ENCODE results near the gene USP22. TPM values are rescaled to one million over a fixed set of nuclear protein-coding genes. Genes with fewer than 3 reads are reported as not detected.
A peak's percentile ranks its signal among the peaks of the same experiment; 100 is the strongest.
"Not testable (repeated sequence)": the region's sequence is repeated elsewhere in the genome, so short reads cannot be mapped to it uniquely, and the experiment has no call there.

USP22 gene
- polyA plus RNA-seq (2013, experiment 1 of 2; ENCODE audit: insufficient read length), result 164 TPM
- polyA plus RNA-seq (2013, experiment 2 of 2; ENCODE audit: insufficient read length), result 166 TPM

DNA sequence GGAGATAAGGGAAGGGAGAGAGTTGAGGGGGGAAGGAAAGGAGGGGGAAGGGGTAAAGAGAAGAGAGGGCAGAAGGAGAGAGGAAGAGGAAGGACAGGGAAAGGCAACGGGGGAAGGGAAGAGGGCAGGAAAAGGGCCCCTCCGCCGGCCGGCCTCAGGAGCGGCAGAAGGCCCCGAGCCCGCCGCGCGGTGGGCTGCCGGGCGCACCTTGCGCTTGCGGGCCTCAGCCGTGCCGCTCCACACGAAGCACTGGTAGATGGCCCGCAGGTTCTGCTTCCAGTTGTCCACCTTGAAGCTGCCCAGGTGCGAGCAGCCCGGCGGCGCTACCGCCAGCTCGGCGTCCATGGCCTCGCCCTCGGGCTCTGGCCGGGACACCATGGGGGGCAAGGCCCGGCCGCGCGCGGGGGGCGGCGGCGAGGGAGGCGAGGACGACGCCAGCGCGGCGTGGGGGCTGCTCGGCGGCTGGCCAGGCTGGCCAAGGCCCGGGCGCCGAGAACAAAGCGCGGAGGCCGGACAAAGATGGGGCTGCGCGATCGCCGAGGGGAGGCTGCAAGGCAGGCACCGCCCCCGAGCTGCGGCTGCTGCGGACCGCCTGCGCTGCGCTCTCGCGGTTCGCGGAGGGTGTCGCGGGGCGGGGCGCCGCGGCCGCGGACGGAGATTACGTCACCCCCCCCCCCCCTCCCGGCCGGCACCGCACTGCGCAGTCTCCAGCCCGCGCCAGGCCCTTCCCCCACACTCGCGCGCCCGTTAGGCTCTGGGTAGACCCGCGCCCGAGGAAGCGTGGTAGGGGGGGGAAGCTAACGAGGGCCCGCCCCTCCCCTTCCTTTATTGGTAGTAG is at the start of gene USP22:
Gene USP22 (minus strand): TSS at position 554 of the 838 bp plus-strand sequence. CDS start 176 bp downstream, at position 378.
- DNase-seq, result no peak

DNA sequence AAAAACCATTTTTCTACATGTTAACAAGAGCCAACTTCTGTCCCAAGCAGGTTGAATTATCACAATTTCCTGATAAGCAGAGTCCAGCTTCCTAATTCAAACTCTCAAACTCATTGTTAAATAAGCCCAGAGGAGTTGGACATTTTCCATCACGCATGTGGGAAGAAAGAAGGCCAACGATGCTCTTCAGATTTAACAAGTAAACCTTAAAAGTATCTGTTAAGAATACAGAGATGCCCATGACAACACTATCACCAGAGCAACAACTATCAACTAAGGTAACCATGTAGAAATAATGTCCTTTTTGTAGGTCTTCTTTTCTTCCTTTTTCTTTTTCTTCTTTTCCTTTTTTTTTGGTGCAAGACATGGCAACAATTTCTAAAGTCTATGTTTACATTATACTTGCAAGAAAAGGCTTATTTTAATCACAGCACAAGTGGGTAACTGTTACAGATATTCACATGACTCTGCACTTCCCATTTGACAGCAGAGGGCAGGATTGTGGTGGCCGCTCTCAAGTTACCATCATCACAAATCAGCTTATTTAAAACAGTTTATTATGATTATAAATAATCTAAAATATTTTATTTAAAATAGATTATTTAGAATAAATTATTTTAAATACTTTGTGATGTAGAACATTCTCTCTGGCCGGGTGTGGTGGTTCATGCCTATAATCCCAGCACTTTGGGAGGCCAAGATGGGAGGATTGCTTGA is 48.2 kb upstream of the USP22 start:
- no peak for DNase-seq

DNA sequence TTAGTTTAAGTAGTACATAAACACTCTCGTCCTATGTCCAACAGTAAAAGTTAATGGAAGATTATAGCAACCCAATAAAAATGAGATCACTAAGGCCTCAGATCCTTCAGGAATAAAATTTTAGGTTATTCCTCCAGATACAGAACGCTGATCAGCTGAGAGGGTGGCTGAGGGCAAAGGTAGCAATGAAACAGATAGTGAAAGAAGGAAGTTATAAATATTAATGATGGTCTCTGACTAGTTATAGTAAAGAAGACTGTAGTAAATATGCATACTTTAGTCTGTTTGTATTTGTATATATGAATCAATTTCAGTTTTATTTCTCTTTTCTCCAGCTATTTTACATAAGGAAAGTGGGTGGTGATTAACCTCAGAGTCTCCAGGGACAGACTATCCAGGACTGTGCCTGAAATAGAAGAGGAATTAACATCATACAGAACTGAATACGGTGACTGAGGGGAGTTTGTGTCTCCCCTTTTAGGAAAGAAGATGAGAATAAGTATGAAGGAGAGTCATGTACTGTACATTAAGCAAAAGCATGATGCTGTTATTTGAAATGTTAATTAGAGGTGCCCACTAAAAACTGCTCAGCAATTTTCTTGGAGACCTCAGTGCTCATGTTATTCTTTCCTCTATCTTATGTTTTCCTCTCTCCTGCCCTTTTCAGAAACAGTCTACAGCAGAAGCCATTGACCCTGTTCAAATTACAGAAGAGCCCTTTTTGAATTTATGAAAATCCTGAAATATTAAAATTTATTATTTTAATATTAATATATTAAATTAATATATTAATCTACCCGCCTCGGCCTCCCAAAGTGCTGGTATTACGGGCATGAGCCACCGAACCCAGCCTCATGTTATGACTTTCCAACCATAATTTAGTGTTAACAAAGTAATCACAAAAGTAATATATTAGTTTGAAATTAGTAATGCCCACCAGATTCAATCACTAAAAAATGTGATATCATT is 47.4 kb upstream of the USP22 start:
- DNase-seq, result no peak

DNA sequence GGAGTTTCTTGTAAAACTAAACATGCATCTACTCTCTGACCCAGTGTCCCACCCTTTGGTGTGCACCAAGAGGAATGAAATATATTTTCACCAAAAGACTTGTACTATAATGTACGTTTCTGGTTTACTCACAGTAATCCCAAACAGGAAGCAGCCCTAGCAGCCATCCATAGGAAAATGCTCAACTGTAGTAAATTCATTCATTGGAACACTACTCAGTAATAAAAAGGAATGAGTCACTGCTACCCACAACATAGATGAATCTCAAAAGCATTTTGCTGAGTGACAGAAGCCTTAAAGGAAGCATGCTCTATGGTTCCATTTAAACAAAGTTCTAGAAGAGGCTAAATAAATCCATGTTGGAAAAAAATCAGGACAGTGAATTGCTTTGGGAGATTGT is 46.3 kb upstream of the USP22 start:
- peak; percentile 22 for DNase-seq

DNA sequence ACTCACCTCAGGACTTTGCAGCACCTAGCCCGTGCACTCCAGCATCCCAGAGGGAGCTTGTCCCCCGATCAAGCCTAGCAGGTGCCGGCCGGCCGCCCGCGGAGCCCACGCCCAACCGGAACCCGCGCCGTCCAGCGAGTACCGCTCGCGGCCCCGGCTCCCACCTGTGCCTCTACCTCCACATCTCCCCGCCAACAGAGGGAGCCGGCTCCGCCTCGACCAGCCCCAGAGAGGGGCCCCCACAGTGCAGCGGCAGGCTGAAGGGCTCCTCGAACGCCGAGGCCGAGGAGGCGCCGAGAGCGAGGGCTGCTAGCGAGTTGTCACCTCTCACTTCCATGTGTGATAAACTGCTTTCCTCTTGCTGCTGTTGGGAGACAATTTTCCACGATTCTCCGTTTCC is 42.9 kb upstream of the USP22 start:
- DNase-seq, result no peak

DNA sequence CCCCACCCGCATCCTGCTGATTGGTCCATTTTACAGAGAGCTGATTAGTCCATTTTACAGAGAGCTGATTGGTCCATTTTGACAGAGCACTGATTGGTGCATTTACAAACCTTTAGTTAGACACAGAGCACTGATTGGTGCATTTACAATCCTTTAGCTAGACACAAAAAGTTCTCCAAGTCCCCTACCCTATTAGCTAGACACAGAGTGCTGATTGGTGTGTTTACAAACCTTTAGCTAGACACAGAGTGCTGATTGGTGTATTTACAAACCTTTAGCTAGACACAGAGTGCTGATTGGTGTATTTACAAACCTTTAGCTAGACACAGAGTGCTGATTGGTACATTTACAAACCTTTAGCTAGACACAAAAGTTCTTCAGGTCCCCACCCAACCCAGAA is 42.5 kb upstream of the USP22 start:
- DNase-seq, result not testable (repeated sequence)

DNA sequence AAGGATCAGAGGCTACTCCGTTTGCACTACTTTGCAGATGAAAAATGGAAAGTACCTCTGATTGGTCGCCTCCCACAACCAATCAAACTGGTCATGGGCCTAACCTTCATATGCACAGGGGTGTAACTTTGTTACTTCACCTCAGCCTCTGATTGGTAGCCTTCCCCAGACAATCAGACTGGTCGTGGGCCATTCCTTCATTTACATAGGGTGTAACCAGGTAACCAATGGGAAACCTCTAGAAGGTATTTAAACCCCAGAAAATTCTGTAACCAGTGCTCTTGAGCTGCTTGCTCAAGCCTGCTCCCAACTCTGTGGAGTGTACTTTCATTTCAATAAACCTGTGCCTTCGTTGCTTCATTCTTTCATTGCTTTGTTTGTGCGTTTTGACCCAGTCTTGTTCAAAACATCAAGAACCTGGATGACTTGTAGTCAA is 39.2 kb upstream of the USP22 start:
- DNase-seq, result no peak

DNA sequence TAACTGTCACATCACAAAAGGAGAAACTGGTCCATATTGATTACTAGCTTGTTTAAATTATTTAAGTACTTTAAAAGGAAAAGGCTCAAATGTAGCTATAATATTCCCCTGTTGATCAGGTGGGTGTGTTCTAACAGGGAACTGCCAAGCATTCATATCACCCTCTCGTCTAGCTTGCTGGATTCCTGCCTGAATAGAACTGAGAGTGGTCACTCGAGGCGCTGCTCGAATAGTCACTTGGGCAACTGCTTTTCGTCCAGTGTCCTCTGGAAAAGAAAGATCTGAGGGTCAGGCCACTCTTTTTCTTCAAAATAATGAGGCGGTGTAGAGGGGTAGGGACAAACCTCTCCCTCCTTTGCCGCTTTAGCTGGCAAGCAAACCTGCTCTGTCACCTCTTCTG is 36.4 kb upstream of the USP22 start:
- DNase-seq, result no peak

DNA sequence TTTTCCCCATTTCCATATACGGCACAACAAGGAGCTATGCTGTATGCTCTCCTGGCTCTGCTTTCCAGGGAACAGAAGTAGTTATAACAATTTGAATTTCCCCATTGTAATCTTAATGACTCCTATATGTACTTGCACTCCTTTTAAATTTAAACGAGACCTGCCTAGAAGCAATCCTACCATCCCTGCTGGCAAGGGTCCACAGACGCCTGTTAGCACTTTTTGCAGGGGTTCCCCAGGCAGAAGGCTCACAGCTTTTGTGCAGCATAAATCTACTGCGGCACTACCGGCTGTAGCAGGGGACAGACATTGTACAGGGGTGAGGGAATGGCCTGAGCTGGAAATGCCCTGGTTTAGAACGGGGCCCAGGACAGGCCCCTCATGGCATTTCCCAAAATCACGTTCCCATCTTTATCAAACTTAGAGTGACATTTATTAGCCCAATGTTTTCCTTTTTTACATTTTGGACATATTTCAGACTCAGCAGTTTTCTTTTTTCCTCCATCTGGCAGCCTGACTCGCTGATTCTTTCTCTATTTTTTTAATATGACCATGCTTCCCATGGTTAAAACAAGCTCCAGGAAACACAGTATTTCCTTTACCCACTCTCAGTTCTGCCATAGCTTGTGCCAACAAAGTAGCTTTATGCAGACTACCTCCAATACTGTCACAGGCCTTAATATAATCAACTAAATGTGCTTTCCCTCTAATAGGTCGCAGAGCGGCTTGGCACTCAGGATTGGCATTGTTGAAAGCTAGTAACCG is 35.4 kb upstream of the USP22 start:
- DNase-seq, result no peak

DNA sequence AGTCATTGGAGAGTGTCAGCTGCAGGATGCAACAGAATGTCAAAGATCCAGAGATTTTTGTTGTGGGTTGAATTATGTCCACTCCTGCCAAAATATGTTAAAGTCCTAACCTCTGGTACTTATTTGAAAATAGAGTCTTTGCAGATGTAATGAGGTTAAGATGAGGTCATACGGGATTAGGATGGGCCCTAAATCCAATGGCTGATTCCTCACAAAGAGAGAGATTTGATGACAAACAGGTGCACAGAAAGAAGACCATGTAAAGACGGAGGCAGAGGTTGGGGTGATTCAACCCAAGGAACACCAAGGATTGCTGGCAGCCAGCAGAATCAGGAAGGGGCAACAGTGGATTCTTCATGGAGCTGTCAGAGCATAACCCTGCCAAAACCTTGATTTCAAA is 34.5 kb upstream of the USP22 start:
- DNase-seq, result no peak

DNA sequence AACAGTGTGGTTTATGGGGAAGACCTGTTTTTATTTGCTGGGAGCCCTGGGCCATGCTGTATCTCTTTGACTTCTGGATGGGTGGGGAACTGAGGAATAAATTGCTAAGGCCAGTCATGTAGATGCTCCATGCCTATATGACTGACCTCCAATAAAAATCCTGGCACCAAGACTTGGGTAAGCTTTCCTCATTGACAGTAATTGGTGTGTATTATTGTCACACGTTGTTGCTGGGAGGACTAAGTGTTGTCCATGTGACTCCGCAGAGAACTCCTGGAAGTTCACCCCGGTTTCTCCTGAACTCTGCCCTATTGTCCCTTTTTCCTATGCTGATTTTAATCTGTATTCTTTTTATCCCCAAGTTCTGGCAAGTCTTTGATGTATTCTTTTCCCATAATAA is 33.4 kb upstream of the USP22 start:
- no peak for DNase-seq

DNA sequence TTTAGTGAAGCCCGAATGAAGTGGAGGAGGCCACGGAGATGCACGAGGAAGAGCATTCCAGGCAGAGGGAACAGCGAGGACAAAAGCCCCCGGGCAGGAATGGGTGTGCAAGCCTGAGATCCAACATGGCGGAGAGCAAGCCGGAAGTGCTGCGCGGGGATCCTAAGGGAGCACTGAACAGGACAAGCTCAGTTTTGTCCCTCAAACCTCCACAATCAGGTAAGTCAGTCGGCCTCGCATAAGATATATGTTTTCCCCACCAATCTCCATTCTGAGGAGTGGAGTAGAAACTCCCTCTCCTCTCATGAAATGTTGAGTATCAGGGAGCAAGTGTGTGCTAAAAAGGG is 32.9 kb upstream of the USP22 start:
- DNase-seq, result no peak

DNA sequence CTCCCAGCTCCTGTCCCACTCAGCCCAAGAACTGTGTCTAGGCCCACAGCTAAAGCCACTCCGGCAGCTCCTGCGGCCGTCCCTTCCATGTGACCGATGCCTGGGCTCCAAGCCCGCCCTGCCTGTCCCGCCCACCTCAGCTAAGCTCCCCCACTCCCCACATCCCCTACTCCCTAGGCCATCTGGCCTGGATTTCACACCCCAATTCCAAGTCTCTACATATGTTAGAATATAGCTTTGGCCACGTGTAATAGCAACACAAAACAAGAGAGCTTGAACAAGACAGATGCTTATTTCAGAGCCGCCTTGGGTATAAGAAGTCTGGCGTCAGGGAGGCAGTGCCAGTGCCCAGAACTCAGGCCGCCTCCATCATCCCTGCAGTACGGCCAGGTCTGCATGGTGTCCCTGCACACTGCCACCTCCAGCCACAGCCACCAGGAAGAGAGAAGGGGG is 30.0 kb upstream of the USP22 start:
- DNase-seq, result no peak

DNA sequence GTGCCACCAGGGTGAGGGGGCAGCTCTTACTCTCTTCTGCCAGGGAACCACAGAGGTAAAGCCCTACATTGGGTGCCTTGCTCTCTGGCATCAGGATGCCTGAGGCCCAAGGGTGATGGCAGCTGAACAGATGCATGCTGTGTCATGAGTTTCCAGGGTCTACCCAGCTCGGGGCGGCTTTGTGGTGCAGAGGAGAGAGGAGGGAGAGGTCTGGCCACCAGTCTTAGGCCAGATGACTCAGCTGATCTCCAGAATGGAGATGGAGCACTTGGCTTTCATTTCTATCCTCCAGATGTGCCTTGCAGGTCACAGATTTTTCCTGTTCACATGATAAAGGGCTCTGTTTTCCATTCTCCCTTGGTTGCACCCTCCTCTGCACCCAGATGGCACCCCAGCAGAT is 23.6 kb upstream of the USP22 start:
- DNase-seq, result no peak

DNA sequence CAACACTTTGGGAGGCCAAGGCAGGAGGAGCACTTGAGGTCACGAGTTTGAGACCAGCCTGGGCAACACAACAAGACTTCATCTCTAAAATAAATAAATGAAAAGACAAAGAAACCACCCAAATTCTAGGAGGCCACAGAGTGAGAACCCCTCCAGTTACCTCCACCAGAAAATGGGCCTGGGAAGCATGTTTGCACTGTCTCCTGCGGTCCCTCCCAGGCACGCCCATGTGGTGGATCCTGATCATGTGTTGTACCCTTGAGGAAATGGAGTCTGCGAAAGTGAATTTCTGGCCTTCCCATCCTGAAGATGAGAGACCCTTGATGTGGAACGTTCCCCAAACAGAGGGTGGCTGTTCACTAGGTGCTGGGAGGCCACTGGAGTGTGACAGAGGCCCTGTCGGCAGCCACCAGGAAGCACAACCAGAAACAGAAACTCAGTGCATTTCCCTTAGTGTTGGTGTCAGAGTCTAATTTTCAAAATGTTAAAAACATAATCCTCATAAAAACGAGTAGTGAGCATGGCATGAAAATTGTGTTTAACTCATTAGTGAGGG is 19.2 kb upstream of the USP22 start:
- DNase-seq, result no peak

DNA sequence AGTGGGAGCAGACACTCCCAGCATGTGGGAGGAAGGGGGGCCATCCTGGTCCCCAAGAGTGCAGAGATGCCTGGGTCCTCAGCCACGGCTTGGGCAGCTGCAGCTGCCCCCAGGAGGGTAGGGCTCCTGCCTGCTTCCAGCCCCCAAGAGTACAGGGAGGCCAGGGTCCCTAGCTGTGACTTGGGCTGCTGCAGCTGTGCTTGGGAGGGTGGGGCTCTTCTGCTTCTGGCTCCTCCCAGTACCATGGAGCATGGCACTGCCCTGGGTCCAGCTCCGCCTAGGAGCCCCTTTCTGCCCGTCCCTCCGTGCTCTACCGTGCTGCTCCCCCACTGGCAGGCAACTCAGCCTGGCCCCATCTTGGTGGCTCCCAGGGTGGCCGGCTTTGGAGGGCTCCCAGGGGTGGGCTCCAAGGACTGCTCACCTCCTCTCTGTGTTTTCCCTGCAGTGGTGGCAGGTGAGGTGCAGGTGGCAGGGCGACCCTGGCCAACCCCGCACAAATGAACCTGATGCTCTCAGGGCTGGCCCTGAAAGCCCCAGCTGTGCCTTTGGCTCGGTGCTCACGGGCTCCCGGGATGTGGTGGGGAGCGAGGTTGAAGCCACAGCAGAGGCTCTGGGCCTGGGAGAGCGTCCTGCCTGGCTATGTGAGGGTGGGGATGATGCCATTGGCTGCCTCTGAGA is 18.5 kb upstream of the USP22 start:
- no peak for DNase-seq

DNA sequence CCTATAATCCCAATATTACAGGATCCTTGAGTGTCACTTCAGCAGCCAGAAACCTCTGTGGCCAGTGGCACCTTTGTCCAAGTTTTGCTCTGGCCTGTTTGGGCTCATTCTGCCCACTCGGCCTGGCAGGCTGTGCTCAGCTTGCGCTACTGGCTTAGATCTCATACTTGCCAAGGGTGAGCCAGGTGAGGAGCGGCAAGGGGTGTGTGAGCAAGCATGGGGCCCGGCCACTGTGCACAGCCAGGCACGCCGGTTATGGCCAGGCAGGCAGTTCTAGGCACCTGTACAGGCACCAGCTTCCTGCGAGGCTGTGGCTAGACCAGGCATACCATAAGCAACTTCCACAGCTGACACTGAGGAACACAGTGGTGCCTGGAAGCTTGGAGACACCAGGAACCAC is 16.9 kb upstream of the USP22 start:
- DNase-seq, result no peak

DNA sequence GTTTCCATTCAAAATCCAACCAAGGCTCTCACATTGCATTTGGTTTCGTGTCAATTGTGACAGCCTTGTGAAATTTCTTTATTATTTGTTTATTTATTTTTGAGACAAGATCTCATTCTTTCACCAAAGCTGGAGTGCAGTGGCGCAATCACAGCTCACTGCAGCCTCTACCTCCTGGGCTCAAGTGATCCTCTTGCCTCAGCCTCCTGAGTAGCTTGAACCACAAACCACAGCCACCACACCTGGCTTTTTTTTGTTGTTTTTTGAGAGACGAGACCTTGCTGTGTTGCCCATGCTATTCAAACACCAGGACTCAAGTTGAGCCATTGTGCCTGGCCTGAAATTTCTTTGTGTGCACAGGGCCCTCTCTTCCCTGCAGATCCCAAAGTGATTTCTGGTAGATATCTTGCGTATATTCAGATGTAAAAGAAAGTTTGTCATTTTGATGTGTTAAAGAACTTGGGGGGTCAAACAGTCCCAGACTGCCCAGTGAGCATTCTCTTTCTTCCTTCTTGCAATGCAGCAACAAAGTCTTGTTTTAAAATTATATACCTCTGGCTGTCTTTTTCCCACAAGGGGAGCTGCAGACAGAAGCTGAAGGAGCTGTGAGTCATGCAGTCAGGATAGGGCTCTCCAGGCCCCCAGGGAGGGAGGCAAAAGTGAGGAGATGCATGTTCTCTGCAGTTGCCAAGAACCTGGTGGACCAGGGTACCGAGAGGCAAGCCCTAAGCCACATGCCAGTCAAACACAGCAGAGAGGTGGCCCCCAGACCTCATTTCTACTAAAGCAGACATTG is 15.5 kb upstream of the USP22 start:
- peak; percentile 46 for DNase-seq

DNA sequence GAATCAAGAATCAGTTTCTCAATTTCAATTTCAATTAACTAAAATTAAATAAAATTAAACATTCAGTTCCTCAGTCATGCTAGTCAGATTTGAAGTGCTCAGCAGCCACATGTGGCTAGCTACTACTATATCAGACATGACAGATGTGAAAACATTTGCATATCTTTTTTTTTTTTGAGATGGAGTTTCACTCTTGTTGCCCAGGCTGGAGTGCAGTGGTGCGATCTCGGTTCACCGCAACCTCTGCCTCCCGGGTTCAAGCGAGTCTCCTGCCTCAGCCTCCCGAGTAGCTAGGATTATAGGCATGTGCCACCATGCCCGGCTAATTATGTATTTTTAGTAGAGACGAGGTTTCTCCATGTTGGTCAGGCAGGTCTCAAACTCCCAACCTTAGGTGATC is 10.2 kb upstream of the USP22 start:
- DNase-seq, result not testable (repeated sequence)

DNA sequence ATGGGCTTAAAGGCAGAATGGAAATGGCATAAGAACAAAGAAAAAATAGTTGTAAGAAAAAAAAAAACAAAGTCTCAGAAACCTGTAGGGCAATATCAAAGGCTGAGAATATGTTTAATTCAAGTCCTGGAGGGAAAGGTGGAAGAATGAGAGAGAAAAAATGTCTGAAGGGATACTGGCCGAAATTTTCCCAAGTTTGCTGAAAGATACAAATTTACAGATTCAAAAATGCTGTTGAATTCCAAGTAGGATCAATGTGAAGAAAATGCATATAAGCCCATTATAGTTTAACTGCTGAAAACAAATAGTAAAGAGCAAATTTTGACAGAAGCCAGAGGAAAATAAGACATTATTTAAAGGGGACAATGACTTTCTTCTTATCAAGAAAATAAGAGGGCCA is 6.6 kb upstream of the USP22 start:
- no peak for DNase-seq
